ENCODE data around the gene SEZ6L. TPM values are rescaled to one million over a fixed set of nuclear protein-coding genes. Genes with fewer than 3 reads are reported as not detected.

Gene SEZ6L
- total and polyA plus RNA-seq, 10 donors = 0.02 to 0.72 (median 0.30) TPM; not detected in 2

DNA sequence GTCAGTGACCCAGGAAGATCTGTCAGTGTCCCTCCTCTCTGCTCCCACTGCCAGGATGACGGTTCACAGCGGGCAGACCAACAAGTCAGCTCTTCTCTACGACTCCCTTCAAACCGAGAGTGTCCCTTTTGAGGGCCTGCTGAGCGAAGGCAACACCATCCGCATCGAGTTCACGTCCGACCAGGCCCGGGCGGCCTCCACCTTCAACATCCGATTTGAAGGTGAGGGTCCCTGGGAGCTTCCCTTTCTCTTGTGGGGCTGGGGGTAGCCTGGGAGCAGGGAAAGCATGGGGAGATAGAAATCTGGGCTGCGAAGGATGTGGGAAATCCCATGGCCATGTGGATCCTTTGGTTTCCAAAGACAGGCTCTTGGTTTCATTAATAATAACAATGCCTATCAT lies 141.4 kb downstream of the SEZ6L start:
- intact Hi-C loops (cut with DNase I; ENCODE audit: low total_unique reads) = no loop called here
- DNase-seq = no peak
- Histone ChIP-seq H3K27ac (no peak overlapping the region), H3K9me3 (no peaks in the 10 kb centered on the region), H3K4me1 (no peaks in the 10 kb centered on the region), H3K4me3 (no peak overlapping the region), H3K27me3 (replicated peaks in 1 of 7) (peaks cover 0 to 70% (median 0%) of the 10 kb centered on the region in 7 donors), H3K36me3 (no peaks in the 10 kb centered on the region)
- WGBS, 5 donors = 91 to 96% (median 92%) methylated on average over 13 of the region's 13 CpGs
- TF ChIP-seq, protein P1, sequence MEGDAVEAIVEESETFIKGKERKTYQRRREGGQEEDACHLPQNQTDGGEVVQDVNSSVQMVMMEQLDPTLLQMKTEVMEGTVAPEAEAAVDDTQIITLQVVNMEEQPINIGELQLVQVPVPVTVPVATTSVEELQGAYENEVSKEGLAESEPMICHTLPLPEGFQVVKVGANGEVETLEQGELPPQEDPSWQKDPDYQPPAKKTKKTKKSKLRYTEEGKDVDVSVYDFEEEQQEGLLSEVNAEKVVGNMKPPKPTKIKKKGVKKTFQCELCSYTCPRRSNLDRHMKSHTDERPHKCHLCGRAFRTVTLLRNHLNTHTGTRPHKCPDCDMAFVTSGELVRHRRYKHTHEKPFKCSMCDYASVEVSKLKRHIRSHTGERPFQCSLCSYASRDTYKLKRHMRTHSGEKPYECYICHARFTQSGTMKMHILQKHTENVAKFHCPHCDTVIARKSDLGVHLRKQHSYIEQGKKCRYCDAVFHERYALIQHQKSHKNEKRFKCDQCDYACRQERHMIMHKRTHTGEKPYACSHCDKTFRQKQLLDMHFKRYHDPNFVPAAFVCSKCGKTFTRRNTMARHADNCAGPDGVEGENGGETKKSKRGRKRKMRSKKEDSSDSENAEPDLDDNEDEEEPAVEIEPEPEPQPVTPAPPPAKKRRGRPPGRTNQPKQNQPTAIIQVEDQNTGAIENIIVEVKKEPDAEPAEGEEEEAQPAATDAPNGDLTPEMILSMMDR (IDR thresholded peaks at IDR 0.05 in 8 of 11, conservative IDR thresholded peaks at IDR 0.05 in 3 of 11) = no peak
- TF ChIP-seq POLR2AphosphoS5 (IDR thresholded peaks at IDR 0.05) (no peak), POLR2A (IDR thresholded peaks at IDR 0.05) (no peak)

DNA sequence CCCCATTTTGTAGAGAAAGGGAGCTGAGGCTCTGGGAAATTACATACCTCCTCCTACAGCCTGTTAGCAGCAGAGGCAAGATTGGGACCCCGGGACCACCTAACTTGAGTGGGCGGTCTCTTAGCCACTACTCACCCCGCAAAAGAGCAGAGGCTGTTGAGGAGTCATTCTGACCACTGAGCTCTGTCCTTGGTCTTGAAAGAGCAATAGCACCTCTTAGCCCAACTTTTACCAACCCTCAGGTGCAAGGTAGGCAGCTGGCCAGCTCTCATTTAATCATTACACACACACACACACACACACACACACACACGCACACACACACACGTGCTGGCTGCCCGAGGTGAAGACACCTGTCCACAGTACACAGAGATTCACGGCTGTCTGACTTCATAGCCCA lies 144.0 kb downstream of the SEZ6L start:
- DNase-seq = no peak
- WGBS, 5 donors = 57 to 67% (median 62%) methylated on average over 7 of the region's 7 CpGs
- H3K4me3 ChIP-seq = no peak overlapping the region
- H3K4me1 ChIP-seq = no peaks in the 10 kb centered on the region
- no peaks in the 10 kb centered on the region for H3K36me3 ChIP-seq
- intact Hi-C loops (cut with DNase I; ENCODE audit: low total_unique reads) = no loop called here
- H3K27ac ChIP-seq = no peak overlapping the region
- H3K27me3 ChIP-seq (replicated peaks in 1 of 7) = peaks cover 0 to 51% (median 0%) of the 10 kb centered on the region in 7 donors
- no peaks in the 10 kb centered on the region for H3K9me3 ChIP-seq
- TF ChIP-seq, protein P1 (IDR thresholded peaks at IDR 0.05 in 8 of 11, conservative IDR thresholded peaks at IDR 0.05 in 3 of 11) = no peak
- TF ChIP-seq POLR2A (IDR thresholded peaks at IDR 0.05) (no peak), POLR2AphosphoS5 (IDR thresholded peaks at IDR 0.05) (no peak)

DNA sequence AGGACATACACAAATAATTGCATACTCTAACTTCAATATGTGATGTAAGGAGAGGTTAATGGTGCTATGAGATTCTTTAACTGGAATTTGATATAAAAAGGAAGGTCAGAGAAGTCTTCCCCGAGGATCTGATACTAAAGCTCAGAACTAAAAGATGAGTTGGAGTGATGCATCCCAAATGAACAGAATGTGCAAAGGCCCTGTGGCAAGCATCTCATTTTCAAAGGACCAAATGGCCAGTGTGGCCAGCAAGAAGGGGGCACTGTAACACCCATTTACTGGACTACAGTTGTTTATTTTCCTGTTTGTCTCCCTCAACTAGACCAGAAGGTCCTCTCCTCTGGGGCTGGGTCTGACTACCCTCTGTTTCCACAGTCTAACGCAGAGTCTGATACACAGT lies 144.9 kb downstream of the SEZ6L start:
- 72 to 96% (median 83%) methylated on average over 2 of the region's 2 CpGs for WGBS, 5 donors
- TF ChIP-seq, protein P1 (IDR thresholded peaks at IDR 0.05 in 8 of 11, conservative IDR thresholded peaks at IDR 0.05 in 3 of 11) = no peak
- no peak for TF ChIP-seq POLR2A (IDR thresholded peaks at IDR 0.05)
- no peak for TF ChIP-seq POLR2AphosphoS5 (IDR thresholded peaks at IDR 0.05)
- intact Hi-C loops (cut with DNase I; ENCODE audit: low total_unique reads) = no loop called here
- no peak for DNase-seq
- H3K4me3 ChIP-seq = no peak overlapping the region
- no peaks in the 10 kb centered on the region for H3K9me3 ChIP-seq
- H3K36me3 ChIP-seq = no peaks in the 10 kb centered on the region
- no peak overlapping the region for H3K27ac ChIP-seq
- peaks cover 0 to 52% (median 0%) of the 10 kb centered on the region in 7 donors for H3K27me3 ChIP-seq (replicated peaks in 1 of 7)
- no peaks in the 10 kb centered on the region for H3K4me1 ChIP-seq

DNA sequence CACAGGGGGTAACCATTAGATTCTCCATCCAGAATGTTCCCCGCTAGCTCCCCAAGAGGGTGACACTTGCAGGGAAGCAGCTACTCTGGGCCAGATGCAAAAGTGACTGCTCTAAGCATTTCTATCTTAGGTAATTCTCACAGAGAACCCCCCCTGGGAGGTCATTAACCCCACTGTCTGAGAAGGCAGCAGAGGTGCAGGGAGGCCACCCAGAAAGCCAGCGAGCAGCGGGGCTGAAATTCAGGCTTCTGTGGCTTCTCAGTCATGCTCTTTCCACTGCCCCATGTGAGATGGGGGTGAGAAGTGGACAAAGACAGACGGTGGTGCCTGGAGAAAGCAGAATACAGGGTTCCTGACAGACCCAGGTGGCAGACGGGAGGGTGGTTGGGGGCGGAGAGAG lies 145.4 kb downstream of the SEZ6L start:
- peaks cover 0 to 52% (median 0%) of the 10 kb centered on the region in 7 donors for H3K27me3 ChIP-seq (replicated peaks in 1 of 7)
- H3K4me1 ChIP-seq = no peaks in the 10 kb centered on the region
- H3K4me3 ChIP-seq = no peak overlapping the region
- 54 to 69% (median 59%) methylated on average over 6 of the region's 6 CpGs for WGBS, 5 donors
- no peak for DNase-seq
- no peaks in the 10 kb centered on the region for H3K36me3 ChIP-seq
- no peak overlapping the region for H3K27ac ChIP-seq
- TF ChIP-seq, protein P1 (IDR thresholded peaks at IDR 0.05 in 8 of 11, conservative IDR thresholded peaks at IDR 0.05 in 3 of 11) = no peak
- TF ChIP-seq POLR2A (IDR thresholded peaks at IDR 0.05) (no peak), POLR2AphosphoS5 (IDR thresholded peaks at IDR 0.05) (no peak)
- intact Hi-C loops (cut with DNase I; ENCODE audit: low total_unique reads) = no loop called here
- H3K9me3 ChIP-seq = no peaks in the 10 kb centered on the region

Measured in spleen (tissue), 11 donors.